ENCODE results near the gene PRKAA2. TPM values are rescaled to one million over a fixed set of nuclear protein-coding genes. Genes with fewer than 3 reads are reported as not detected.

PRKAA2 gene
- total RNA-seq, 2 experiments from 2014 or later: not detected

DNA sequence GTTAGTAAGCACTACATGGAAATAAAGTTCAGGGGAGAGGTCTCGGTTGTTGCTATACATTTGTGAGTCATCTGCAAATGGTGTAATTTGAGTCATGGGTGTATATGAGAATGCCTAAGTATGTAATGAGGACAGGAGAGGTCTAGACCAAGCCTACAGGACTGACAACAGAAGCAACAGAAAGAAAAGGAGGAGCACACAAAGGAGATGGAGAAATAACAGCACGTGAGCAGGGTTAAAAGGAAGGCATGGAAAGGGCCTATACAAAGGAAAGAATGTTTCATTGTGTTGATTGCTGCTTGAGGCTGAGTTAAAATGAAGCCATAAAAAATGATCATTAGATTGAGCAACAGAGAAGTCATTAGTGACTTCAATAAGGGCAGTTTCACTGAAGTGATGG, 28.0 kb upstream of the PRKAA2 start:
- ChIA-PET POLR2A (no interaction called here), CTCF (ENCODE audit: unreplicated experiment) (no interaction called here)
- H3K4me2 ChIP-seq (ENCODE audit: low read length): no peak overlapping the region
- no peaks in the 10 kb centered on the region for H3K9me2 ChIP-seq (ENCODE audit: insufficient read depth, low read length)
- BruUV-seq (replicated peaks): no TSS peak
- intact Hi-C loops (cut with micrococcal nuclease; ENCODE audit: unreplicated experiment): no loop called here
- H3K4me1 ChIP-seq (ENCODE audit: insufficient read depth, low read length, poor library complexity, severe bottlenecking): no peaks in the 10 kb centered on the region
- no peak for TF ChIP-seq EZH2phosphoT487 (IDR thresholded peaks at IDR 0.05; ENCODE audit: borderline replicate concordance, low read depth, low read length)
- TF ChIP-seq, protein P1, sequence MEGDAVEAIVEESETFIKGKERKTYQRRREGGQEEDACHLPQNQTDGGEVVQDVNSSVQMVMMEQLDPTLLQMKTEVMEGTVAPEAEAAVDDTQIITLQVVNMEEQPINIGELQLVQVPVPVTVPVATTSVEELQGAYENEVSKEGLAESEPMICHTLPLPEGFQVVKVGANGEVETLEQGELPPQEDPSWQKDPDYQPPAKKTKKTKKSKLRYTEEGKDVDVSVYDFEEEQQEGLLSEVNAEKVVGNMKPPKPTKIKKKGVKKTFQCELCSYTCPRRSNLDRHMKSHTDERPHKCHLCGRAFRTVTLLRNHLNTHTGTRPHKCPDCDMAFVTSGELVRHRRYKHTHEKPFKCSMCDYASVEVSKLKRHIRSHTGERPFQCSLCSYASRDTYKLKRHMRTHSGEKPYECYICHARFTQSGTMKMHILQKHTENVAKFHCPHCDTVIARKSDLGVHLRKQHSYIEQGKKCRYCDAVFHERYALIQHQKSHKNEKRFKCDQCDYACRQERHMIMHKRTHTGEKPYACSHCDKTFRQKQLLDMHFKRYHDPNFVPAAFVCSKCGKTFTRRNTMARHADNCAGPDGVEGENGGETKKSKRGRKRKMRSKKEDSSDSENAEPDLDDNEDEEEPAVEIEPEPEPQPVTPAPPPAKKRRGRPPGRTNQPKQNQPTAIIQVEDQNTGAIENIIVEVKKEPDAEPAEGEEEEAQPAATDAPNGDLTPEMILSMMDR (conservative IDR thresholded peaks at IDR 0.05; ENCODE audit: low read length): no peak
- H3K36me3 ChIP-seq (ENCODE audit: insufficient read depth, low read length): no peaks in the 10 kb centered on the region
- no peak for DNase-seq (ENCODE audit: low spot score)
- H3K4me3 ChIP-seq (ENCODE audit: low read depth, low read length, poor library complexity, severe bottlenecking): no peak overlapping the region
- H3K27ac ChIP-seq (ENCODE audit: low read depth, low read length, poor library complexity, severe bottlenecking): no peak overlapping the region
- no peaks in the 10 kb centered on the region for H4K20me1 ChIP-seq (ENCODE audit: insufficient read depth, low read length)
- no peaks in the 10 kb centered on the region for H3K79me2 ChIP-seq (ENCODE audit: insufficient read depth, low read depth, low read length)
- no peak overlapping the region for H2AFZ ChIP-seq (ENCODE audit: low read length)
- H3K9me3 ChIP-seq (ENCODE audit: low read length): no peaks in the 10 kb centered on the region

DNA sequence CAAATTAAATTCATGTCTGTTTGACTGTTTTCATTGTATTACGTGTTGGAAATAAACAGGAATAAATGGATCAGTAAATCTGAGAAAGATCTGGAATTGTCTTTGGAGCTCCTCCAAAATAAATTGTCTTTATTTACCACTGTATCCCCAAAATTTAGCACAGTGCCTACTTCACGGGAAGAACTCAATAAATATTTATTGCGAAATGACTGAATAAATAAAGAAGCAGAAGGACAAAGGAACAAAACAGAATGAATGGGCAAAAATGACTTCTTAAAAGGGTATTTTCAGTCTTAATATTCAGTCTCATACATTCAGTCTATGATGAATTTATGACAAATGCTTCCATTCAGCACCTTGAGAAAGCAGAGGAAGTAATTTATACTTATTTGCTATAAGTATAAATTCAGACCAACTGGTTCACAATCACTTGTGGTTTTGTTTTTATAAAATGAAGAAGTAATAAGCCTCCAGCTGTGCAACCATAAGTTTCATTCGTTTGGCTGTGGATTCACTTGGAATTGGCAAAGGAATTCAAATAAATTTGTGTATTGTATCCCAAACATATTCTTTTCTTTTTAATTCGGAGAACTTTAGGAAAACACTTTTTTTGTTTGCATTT, 19.2 kb upstream of the PRKAA2 start:
- Histone ChIP-seq H3K79me2 (ENCODE audit: insufficient read depth, low read depth, low read length) (no peaks in the 10 kb centered on the region), H3K4me3 (ENCODE audit: low read depth, low read length, poor library complexity, severe bottlenecking) (no peak overlapping the region), H3K9me2 (ENCODE audit: insufficient read depth, low read length) (no peaks in the 10 kb centered on the region), H3K36me3 (ENCODE audit: insufficient read depth, low read length) (no peaks in the 10 kb centered on the region), H3K9me3 (ENCODE audit: low read length) (no peaks in the 10 kb centered on the region), H3K4me1 (ENCODE audit: insufficient read depth, low read length, poor library complexity, severe bottlenecking) (no peaks in the 10 kb centered on the region), H3K4me2 (ENCODE audit: low read length) (no peak overlapping the region), H3K27ac (ENCODE audit: low read depth, low read length, poor library complexity, severe bottlenecking) (no peak overlapping the region), H2AFZ (ENCODE audit: low read length) (no peak overlapping the region), H4K20me1 (ENCODE audit: insufficient read depth, low read length) (no peaks in the 10 kb centered on the region)
- CTCF ChIA-PET (ENCODE audit: unreplicated experiment): no interaction called here
- TF ChIP-seq EZH2phosphoT487 (IDR thresholded peaks at IDR 0.05; ENCODE audit: borderline replicate concordance, low read depth, low read length): no peak
- TF ChIP-seq, protein P1 (conservative IDR thresholded peaks at IDR 0.05; ENCODE audit: low read length): no peak
- intact Hi-C loops (cut with micrococcal nuclease; ENCODE audit: unreplicated experiment): no loop called here
- POLR2A ChIA-PET: interaction anchor here (0.6 to 0.8 kb wide), 2 partner anchors 57 to 63 kb away, joined by 3 read pairs; no protein-coding TSS in a partner anchor
- no TSS peak for BruUV-seq (replicated peaks)
- no peak for DNase-seq (ENCODE audit: low spot score)

DNA sequence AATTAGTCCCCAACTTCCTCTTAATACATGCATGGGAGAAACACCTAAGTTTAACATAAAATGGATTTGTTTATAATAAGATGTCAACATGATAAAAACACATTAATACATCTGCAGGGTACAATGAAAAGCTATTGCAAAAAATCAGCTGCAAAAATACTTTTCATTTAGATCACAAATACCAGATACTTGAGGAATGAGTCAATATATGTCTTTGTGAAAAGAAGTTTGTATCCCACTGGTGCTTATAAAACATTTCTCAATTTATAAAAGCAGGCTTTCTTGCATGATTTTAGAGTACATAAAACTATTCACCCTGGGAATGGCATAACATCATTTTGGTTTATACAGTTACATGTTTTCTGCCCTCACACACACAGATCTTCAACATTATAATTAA, 18.6 kb upstream of the PRKAA2 start:
- ChIA-PET POLR2A (no interaction called here), CTCF (ENCODE audit: unreplicated experiment) (no interaction called here)
- no peaks in the 10 kb centered on the region for H3K9me3 ChIP-seq (ENCODE audit: low read length)
- no peaks in the 10 kb centered on the region for H3K4me1 ChIP-seq (ENCODE audit: insufficient read depth, low read length, poor library complexity, severe bottlenecking)
- H2AFZ ChIP-seq (ENCODE audit: low read length): no peak overlapping the region
- no TSS peak for BruUV-seq (replicated peaks)
- no peaks in the 10 kb centered on the region for H4K20me1 ChIP-seq (ENCODE audit: insufficient read depth, low read length)
- H3K79me2 ChIP-seq (ENCODE audit: insufficient read depth, low read depth, low read length): no peaks in the 10 kb centered on the region
- H3K27ac ChIP-seq (ENCODE audit: low read depth, low read length, poor library complexity, severe bottlenecking): no peak overlapping the region
- no peaks in the 10 kb centered on the region for H3K36me3 ChIP-seq (ENCODE audit: insufficient read depth, low read length)
- no peak for DNase-seq (ENCODE audit: low spot score)
- no peak overlapping the region for H3K4me3 ChIP-seq (ENCODE audit: low read depth, low read length, poor library complexity, severe bottlenecking)
- TF ChIP-seq, protein P1 (conservative IDR thresholded peaks at IDR 0.05; ENCODE audit: low read length): no peak
- TF ChIP-seq EZH2phosphoT487 (IDR thresholded peaks at IDR 0.05; ENCODE audit: borderline replicate concordance, low read depth, low read length): no peak
- no peaks in the 10 kb centered on the region for H3K9me2 ChIP-seq (ENCODE audit: insufficient read depth, low read length)
- H3K4me2 ChIP-seq (ENCODE audit: low read length): no peak overlapping the region
- intact Hi-C loops (cut with micrococcal nuclease; ENCODE audit: unreplicated experiment): no loop called here

Measured in OCI-LY7 (cell line).